Ovary (tissue), 9 donors: ENCODE results near the gene C8G. TPM values are rescaled to one million over a fixed set of nuclear protein-coding genes. Genes with fewer than 3 reads are reported as not detected.

Experiments used
- DNase-seq, 5 donors: peaks; one replicate each; pipeline ENCODE4 v3.0.0-alpha.2; 2019 to 2020
- H3K27ac ChIP-seq, 2 donors: fragments of 200-600 bp; one replicate each; pipeline versions ENCODE4 v1.5.1 to v1.8.0; 2019 to 2022
- H3K27me3 ChIP-seq: fragments of 200-600 bp; one replicate; pipeline ENCODE4 v1.8.0; 2022
- H3K36me3 ChIP-seq: fragments of 200-600 bp; sonication (generic); one replicate; pipeline ENCODE4 v1.5.1; 2019
- H3K4me1 ChIP-seq: one replicate; pipeline ENCODE4 v1.8.1; 2013; ENCODE audit warnings: mild to moderate bottlenecking, moderate library complexity; ENCODE audit not compliant: insufficient read depth
- H3K4me3 ChIP-seq: fragments of 200-600 bp; sonication (generic); one replicate; pipeline ENCODE4 v1.5.1; 2017
- H3K9me3 ChIP-seq, 2 donors: fragments of 200-600 bp in 1 of 2; sonication (generic) in 1 of 2; one replicate each; pipeline versions ENCODE4 v1.5.1 to v1.8.1; 2013 to 2019; ENCODE audit warnings: mild to moderate bottlenecking in 1 of 2, moderate library complexity in 1 of 2
- CTCF ChIP-seq, 3 donors: fragments of 450-650 bp in 2 of 3; fragments of 200-600 bp in 1 of 3; IDR thresholded peaks; one replicate each; pipeline versions ENCODE4 v1.5.1 to v1.8.0; 2016 to 2022; ENCODE audit warnings: antibody characterized with exemption in 3 of 3, mild to moderate bottlenecking in 1 of 3
- EP300 ChIP-seq: sonication (generic); formaldehyde crosslinking; IDR thresholded peaks from one replicate; pipeline ENCODE4 v1.6.1; 2017; ENCODE audit warnings: antibody characterized with exemption
- POLR2A ChIP-seq: fragments of 450-650 bp; IDR thresholded peaks from one replicate; pipeline ENCODE4 v1.6.1; 2017; ENCODE audit warnings: antibody characterized with exemption, mild to moderate bottlenecking, moderate library complexity
- WGBS, 3 donors: extraction: QIAGEN DNeasy Blood & Tissue Kit in 1 of 3; methylation state at CpG; one replicate each; pipeline versions ENCODE4 v1.1.5 to v1.1.7; 2013 to 2017; 5-methylcytosine and 5-hydroxymethylcytosine counted together
- intact Hi-C, 4 donors: fragments of 100-400 bp; cut with DNase I; formaldehyde crosslinking; loops; one replicate each; pipeline versions ENCODE4 v1.11.0 to v1.15.1; 2022 to 2023
- polyA plus RNA-seq, 2 donors: library from polyadenylated mRNA; stranded (reverse); fragments of 200-250 nt in 1 of 2; fragments of 350-450 nt in 1 of 2; fragmentation: Illumina TruSeq in 1 of 2; extraction: RNeasy Lipid Tissue Mini Kit (QIAGEN cat#74804) in 1 of 2; gene quantifications; one replicate each; pipeline ENCODE4 v1.2.3, GENCODE V29; 2013 to 2014
- total RNA-seq, 7 donors: library from RNA; depleted of rRNA in 2 of 7; stranded (reverse); fragments of >200 nt in 2 of 7; fragmentation: NEBNext Ultra II Directional in 3 of 7; extraction: Animal tissue kit (Norgen Biotek cat#: 25700) in 3 of 7; gene quantifications; one replicate each; pipeline versions ENCODE4 v1.1.0 to v1.2.4, GENCODE V29; 2016 to 2023
- donor health status: DM: no; HTN: no; CAD: no; lungs with moderate emphysema.
- donor health status: DM: no; HTN: no; CAD: no.
- donor health status: Bipolar disorder and iron deficiency.
- donor health status: DM: yes; HTN: yes; CAD: no.
- donor health status: DM: no; HTN: no; CAD: no.
- donor health status: DM: yes; HTN: yes; CAD: no.

C8G gene
- total and polyA plus RNA-seq, 9 donors = 0.38 to 1.00 TPM; not detected in 7

- Histone ChIP-seq H3K4me1 (peaks cover 6% of the 10 kb centered on the region), H3K36me3 (no peaks in the 10 kb centered on the region), H3K27ac (no peak overlapping the region), H3K9me3 (no peaks in the 10 kb centered on the region), H3K27me3 (no peaks in the 10 kb centered on the region), H3K4me3 (no peak overlapping the region)
- no peak for DNase-seq
- intact Hi-C loops = no loop called here
- TF ChIP-seq CTCF (IDR thresholded peaks at IDR 0.05) (no peak), POLR2A (no peak), EP300 (no peak)
- 54 to 71% (median 63%) methylated on average over 14 to 17 of the region's 17 CpGs for WGBS, 3 donors
Measured at GRCh38 chr9:136981588-136982231, 36.7 kb downstream of the C8G start.

DNA sequence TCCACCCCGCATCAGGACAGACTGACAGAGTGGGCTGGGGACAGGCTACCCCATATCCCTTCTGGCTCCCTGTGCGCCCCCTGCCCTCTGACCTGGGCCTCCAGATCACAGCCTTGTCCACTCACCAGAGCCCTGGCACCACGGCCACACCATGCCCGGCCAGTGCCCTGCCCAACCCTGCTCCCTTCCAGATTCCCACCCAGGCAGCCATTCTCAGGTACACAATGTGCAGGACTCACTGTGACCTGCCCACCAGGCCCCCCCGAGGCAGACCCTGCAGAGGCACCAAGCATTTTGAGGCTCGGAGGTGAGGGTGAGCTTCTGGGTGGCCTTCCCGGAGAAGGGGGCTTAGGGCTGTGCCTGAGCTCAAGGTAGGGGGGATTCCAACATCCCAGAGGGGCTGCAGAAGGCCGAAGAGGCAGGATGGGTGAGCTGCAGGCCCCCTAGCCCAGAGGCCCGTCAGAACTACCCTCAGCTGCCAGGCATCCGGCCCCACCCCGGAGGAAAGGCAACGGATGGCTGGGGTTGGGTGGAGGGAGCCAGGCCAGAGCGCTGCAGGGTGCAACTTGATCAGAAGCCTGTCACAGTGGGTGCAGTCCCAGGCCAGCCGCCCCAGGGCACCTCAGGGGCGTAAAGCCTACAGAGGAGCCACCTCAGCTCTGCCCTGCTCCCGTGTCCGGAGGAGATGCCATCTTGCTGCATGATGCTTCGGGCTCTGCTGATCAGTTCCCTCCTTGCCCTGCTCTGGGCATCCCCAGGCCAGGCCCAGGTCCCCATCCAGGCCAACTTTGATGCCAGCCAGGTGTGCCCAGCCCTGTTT, 37.4 kb downstream of the C8G start, which contains the start of gene LCNL1:
Gene LCNL1 (plus strand): TSS at position 762 of the 820 bp plus-strand sequence. CDS start 594 bp downstream, outside the sequence.
- H3K4me1 ChIP-seq = peaks cover 6% of the 10 kb centered on the region
- intact Hi-C loops = no loop called here
- TF ChIP-seq CTCF (IDR thresholded peaks at IDR 0.05) (no peak), EP300 (no peak), POLR2A (no peak)
- H3K27me3 ChIP-seq = no peaks in the 10 kb centered on the region
- no peak within 1 kb of the TSS for H3K4me3 ChIP-seq
- no peak within 1 kb of the TSS for H3K27ac ChIP-seq
- H3K9me3 ChIP-seq = no peaks in the 10 kb centered on the region
- WGBS, 3 donors = 82 to 90% (median 86%) methylated on average over 16 to 18 of the region's 18 CpGs
- no peaks in the 10 kb centered on the region for H3K36me3 ChIP-seq
- DNase-seq = no peak

GRCh38 chr9:136983167-136983566, 38.1 kb downstream of the C8G start:
- no peak for TF ChIP-seq POLR2A
- 79 to 86% (median 85%) methylated on average over 7 to 9 of the region's 9 CpGs for WGBS, 3 donors
- no peak overlapping the region for H3K27ac ChIP-seq
- DNase-seq = no peak
- no peaks in the 10 kb centered on the region for H3K27me3 ChIP-seq
- H3K9me3 ChIP-seq = no peaks in the 10 kb centered on the region
- intact Hi-C loops = no loop called here
- no peak overlapping the region for H3K4me3 ChIP-seq
- peaks cover under 1% of the 10 kb centered on the region for H3K4me1 ChIP-seq
- H3K36me3 ChIP-seq = no peaks in the 10 kb centered on the region

DNA sequence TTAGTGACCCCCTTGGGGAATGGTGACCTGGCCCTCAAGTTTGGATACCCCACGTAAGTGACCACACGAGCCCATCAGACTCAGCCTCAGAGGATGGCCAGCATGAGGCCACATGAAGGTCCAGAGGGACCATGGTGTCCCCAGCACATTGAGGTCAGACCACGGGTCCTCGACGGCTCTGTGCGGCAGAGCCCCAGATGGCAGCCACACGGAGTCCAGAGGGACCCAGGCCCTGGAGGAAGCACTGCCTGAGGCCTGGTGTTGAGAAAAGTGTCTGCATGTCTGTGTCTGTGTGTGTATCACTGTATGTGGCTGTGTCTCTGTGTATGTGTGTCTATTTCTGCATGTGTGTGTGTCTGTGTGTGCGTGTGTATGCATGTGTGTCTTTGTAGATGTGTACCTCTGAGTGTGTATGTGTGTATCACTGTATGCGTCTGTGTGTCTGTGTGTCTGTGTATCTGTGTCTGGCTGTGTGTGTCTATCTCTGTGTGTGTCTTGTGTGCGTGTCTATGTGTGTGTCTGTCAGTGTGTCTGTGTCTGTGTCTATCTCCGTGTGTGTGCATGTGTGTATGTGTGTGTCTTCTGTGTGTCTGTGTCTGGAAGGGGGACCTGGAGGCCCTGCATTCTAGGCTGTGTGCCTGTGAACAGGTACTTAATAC, 38.7 kb downstream of the C8G start:
- H3K4me3 ChIP-seq = no peak overlapping the region
- no peak overlapping the region for H3K27ac ChIP-seq
- no peak for DNase-seq
- H3K27me3 ChIP-seq = no peaks in the 10 kb centered on the region
- 79 to 84% (median 83%) methylated on average over 11 of the region's 11 CpGs for WGBS, 3 donors
- TF ChIP-seq POLR2A (no peak), EP300 (no peak), CTCF (IDR thresholded peaks at IDR 0.05) (no peak)
- H3K4me1 ChIP-seq = no peaks in the 10 kb centered on the region
- no peaks in the 10 kb centered on the region for H3K36me3 ChIP-seq
- H3K9me3 ChIP-seq = no peaks in the 10 kb centered on the region
- intact Hi-C loops = no loop called here
